ENCODE data around the gene IL1RN.
"Not testable (repeated sequence)": the region's sequence is repeated elsewhere in the genome, so short reads cannot be mapped to it uniquely, and the experiment has no call there.

- TF ChIP-seq, protein P1, sequence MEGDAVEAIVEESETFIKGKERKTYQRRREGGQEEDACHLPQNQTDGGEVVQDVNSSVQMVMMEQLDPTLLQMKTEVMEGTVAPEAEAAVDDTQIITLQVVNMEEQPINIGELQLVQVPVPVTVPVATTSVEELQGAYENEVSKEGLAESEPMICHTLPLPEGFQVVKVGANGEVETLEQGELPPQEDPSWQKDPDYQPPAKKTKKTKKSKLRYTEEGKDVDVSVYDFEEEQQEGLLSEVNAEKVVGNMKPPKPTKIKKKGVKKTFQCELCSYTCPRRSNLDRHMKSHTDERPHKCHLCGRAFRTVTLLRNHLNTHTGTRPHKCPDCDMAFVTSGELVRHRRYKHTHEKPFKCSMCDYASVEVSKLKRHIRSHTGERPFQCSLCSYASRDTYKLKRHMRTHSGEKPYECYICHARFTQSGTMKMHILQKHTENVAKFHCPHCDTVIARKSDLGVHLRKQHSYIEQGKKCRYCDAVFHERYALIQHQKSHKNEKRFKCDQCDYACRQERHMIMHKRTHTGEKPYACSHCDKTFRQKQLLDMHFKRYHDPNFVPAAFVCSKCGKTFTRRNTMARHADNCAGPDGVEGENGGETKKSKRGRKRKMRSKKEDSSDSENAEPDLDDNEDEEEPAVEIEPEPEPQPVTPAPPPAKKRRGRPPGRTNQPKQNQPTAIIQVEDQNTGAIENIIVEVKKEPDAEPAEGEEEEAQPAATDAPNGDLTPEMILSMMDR (IDR thresholded peaks at IDR 0.05) = not testable (repeated sequence)
- not testable (repeated sequence) for TF ChIP-seq EZH2 (IDR thresholded peaks at IDR 0.05)
Measured at GRCh38 chr2:113096306-113096705, 31.1 kb upstream of the IL1RN start.

All from neural progenitor cell (in vitro differentiated cells).